Subcutaneous adipose tissue (tissue), 4 donors: ENCODE measurements around the gene OR4K5. TPM values are rescaled to one million over a fixed set of nuclear protein-coding genes. Genes with fewer than 3 reads are reported as not detected.

Source experiments
- total RNA-seq, 4 donors: library from RNA; depleted of rRNA; stranded (reverse); fragments of >200 nt; gene quantifications; one replicate each; pipeline ENCODE4 v1.1.0, GENCODE V29; 2016
- TF ChIP-seq, protein P1 (sequence below): fragments of 450-650 bp; IDR thresholded peaks from one replicate; pipeline ENCODE4 v1.5.1; 2016; ENCODE audit warnings: low read depth, mild to moderate bottlenecking, control low read depth, antibody characterized with exemption, moderate library complexity

OR4K5 gene
- not detected for total RNA-seq

DNA sequence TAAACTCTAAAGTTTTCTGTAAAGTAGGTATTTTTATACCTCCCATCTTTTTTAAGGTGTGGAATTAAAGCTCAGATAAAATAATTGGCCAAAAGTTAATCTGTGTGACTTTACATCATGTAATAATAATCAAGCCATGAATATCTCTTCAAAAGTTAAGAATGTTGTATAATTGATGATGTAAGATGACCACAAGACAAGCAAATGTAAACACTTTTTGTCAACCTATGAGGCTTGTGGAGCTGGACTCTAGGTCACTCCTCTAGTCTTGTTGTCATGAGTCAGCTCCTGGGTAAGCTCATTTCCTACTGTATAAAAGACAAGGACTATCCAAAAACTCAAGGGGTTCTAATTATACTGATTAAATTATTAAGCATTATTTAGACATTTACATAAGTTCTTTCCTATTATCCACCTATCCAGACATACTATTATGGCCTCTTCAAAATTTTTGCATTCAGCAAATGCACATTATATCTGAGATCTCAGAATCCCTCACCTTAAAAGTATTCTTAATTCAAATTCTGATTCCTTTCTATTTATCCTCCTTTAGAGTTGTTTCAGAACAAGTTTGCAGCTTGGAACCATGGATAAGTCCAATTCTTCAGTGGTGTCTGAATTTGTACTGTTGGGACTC, at the start of gene OR4K5:
OR4K5 (plus strand) TSS at position 587 of the 637 bp plus-strand sequence; CDS start at position 587, 0 bp downstream.
- TF ChIP-seq, protein P1, sequence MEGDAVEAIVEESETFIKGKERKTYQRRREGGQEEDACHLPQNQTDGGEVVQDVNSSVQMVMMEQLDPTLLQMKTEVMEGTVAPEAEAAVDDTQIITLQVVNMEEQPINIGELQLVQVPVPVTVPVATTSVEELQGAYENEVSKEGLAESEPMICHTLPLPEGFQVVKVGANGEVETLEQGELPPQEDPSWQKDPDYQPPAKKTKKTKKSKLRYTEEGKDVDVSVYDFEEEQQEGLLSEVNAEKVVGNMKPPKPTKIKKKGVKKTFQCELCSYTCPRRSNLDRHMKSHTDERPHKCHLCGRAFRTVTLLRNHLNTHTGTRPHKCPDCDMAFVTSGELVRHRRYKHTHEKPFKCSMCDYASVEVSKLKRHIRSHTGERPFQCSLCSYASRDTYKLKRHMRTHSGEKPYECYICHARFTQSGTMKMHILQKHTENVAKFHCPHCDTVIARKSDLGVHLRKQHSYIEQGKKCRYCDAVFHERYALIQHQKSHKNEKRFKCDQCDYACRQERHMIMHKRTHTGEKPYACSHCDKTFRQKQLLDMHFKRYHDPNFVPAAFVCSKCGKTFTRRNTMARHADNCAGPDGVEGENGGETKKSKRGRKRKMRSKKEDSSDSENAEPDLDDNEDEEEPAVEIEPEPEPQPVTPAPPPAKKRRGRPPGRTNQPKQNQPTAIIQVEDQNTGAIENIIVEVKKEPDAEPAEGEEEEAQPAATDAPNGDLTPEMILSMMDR: no peak

GRCh38 chr14:19873178-19873577, 47.2 kb upstream of the OR4K5 start:
- TF ChIP-seq, protein P1: no peak

DNA sequence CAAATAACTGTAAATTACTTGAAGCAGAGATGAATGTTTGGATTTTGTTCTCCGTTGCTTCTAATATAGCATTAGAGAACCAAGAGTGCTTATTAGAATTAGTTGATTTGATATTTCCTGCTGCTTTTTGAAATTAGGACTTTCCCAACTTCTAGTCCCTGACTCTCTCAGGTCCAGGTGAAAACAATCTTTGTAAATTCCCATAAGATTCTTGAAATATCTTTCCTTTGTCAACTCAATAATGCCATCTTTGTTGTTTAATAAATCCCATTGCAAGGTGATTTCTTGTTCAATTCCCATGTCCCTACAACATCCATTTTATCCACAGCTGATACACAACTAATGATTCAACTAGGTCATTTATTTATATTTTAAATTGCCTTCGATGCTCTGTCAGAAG, 45.6 kb upstream of the OR4K5 start, which contains the start of gene OR4K2:
OR4K2 (plus strand) TSS at position 301 of the 400 bp plus-strand sequence. CDS start 1,126 bp downstream, outside the sequence.
- TF ChIP-seq, protein P1: no peak

GRCh38 chr14:19878029-19878642, 42.3 kb upstream of the OR4K5 start:
- TF ChIP-seq, protein P1: no peak

GRCh38 chr14:19895282-19895681, 25.1 kb upstream of the OR4K5 start:
- TF ChIP-seq, protein P1: no peak

- TF ChIP-seq, protein P1: no peak
These were observed 19.4 kb upstream of the OR4K5 start for GRCh38 chr14:19900999-19901398.

- TF ChIP-seq, protein P1: no peak
These were observed 18.0 kb upstream of the OR4K5 start for GRCh38 chr14:19902409-19902808.
